ENCODE measurements around the gene GINS2. TPM values are rescaled to one million over a fixed set of nuclear protein-coding genes. Genes with fewer than 3 reads are reported as not detected.

The GINS2 gene
- polyA plus RNA-seq, 1 of the 3 experiments (the other 2 are of a cell fraction), result 9.0 TPM

DNA sequence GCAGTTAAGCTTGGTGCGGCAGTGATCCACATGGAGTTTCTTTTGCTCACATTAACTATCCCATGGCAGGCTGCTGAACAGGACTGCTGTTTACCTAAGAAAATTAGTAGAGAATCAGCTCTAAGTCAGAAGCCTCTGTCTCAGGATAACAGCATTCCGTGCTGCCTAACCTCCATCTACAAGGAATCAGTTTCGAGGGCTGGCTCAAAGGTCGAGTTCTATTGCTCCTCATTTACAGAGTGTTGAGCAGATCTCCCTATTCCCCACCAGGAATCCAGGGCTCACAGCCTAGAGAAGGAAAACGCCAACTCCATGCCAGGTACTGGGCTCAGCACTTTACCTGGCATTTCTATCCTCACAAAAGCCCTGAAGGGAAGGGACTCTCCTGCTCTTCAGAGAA lies 9.9 kb downstream of the GINS2 start:
- no peak for TF ChIP-seq TCF12 (IDR thresholded peaks at IDR 0.05)
- no peak for TF ChIP-seq TAF1 (IDR thresholded peaks at IDR 0.05; ENCODE audit: borderline replicate concordance, low read depth, low read length)
- no peak for TF ChIP-seq SMC3 (IDR thresholded peaks at IDR 0.05; ENCODE audit: low read depth, low read length)
- TF ChIP-seq FOXM1 (IDR thresholded peaks at IDR 0.05; ENCODE audit: low read depth), result no peak
- no peak for TF ChIP-seq FOSL2 (IDR thresholded peaks at IDR 0.05; ENCODE audit: borderline replicate concordance, low read depth)
- no peak for TF ChIP-seq EZH2phosphoT487 (IDR thresholded peaks at IDR 0.05; ENCODE audit: borderline replicate concordance, low read depth)
- TF ChIP-seq MXI1 (IDR thresholded peaks at IDR 0.05; ENCODE audit: low read depth, low read length), result no peak
- no peak for TF ChIP-seq IRF3 (IDR thresholded peaks at IDR 0.05; ENCODE audit: low read depth, low read length)
- no peak for TF ChIP-seq EP300 (IDR thresholded peaks at IDR 0.05; ENCODE audit: borderline replicate concordance in 1 of 2, low read depth in 1 of 2, low read length in 1 of 2)
- no peak for TF ChIP-seq TEAD4 (IDR thresholded peaks at IDR 0.05; ENCODE audit: borderline replicate concordance, insufficient read depth)
- TF ChIP-seq GATA2 (CRISPR knock-in tag; IDR thresholded peaks at IDR 0.05), result no peak
- no peak for TF ChIP-seq NFIC (IDR thresholded peaks at IDR 0.05; ENCODE audit: borderline replicate concordance)
- TF ChIP-seq, protein P1, sequence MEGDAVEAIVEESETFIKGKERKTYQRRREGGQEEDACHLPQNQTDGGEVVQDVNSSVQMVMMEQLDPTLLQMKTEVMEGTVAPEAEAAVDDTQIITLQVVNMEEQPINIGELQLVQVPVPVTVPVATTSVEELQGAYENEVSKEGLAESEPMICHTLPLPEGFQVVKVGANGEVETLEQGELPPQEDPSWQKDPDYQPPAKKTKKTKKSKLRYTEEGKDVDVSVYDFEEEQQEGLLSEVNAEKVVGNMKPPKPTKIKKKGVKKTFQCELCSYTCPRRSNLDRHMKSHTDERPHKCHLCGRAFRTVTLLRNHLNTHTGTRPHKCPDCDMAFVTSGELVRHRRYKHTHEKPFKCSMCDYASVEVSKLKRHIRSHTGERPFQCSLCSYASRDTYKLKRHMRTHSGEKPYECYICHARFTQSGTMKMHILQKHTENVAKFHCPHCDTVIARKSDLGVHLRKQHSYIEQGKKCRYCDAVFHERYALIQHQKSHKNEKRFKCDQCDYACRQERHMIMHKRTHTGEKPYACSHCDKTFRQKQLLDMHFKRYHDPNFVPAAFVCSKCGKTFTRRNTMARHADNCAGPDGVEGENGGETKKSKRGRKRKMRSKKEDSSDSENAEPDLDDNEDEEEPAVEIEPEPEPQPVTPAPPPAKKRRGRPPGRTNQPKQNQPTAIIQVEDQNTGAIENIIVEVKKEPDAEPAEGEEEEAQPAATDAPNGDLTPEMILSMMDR (IDR thresholded peaks at IDR 0.05), result no peak
- no peak for TF ChIP-seq MEF2A (IDR thresholded peaks at IDR 0.05; ENCODE audit: borderline replicate concordance, low read depth)
- TF ChIP-seq, protein P2, sequence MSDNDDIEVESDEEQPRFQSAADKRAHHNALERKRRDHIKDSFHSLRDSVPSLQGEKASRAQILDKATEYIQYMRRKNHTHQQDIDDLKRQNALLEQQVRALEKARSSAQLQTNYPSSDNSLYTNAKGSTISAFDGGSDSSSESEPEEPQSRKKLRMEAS (IDR thresholded peaks at IDR 0.05; ENCODE audit: low read depth), result no peak
- no peak for TF ChIP-seq NRF1 (IDR thresholded peaks at IDR 0.05; ENCODE audit: low read depth, low read length)
- no peaks in the 10 kb centered on the region for H3K9me3 ChIP-seq
- H3K9ac ChIP-seq, result no peak overlapping the region
- POLR2A ChIA-PET, result no interaction called here
- no peak overlapping the region for H3K4me2 ChIP-seq
- no peak overlapping the region for H3K4me3 ChIP-seq (ENCODE audit: low read depth in 2 of 2, low read length in 1 of 2)
- no peaks in the 10 kb centered on the region for H4K20me1 ChIP-seq (ENCODE audit: insufficient read depth)
- H3K79me2 ChIP-seq (ENCODE audit: insufficient read depth), result peaks cover 3% of the 10 kb centered on the region; the same call in 1 of the 2 replicates
- H3F3A ChIP-seq (replicated peaks; ENCODE audit: insufficient read depth), result peaks cover 8% of the 10 kb centered on the region
- peaks cover 38 to 49% of the 10 kb centered on the region in 2 experiments for H3K36me3 ChIP-seq (replicated peaks in 1 of 2; ENCODE audit: control insufficient read depth in 1 of 2, insufficient read depth in 2 of 2, low read length in 1 of 2)
- H3K27ac ChIP-seq (ENCODE audit: low read depth in 2 of 2, low read length in 1 of 2), result no peak overlapping the region
- no peak for DNase-seq
- no peak overlapping the region for H2AFZ ChIP-seq (ENCODE audit: low read depth)
- 88% methylated on average over 4 of the region's 5 CpGs for WGBS (ENCODE audit: low lambda C conversion rate)
- H3K9me2 ChIP-seq, result no peaks in the 10 kb centered on the region
- H3K4me1 ChIP-seq (ENCODE audit: control insufficient read depth in 1 of 2, insufficient read depth in 2 of 2, low read depth in 1 of 2, low read length in 1 of 2), result peaks cover 8 to 41% of the 10 kb centered on the region in 2 experiments; a peak in 2 of 4 replicates
- H3K27me3 ChIP-seq (ENCODE audit: insufficient read depth), result no peaks in the 10 kb centered on the region
- CTCF ChIA-PET, result interaction anchor here (1.5 to 13.2 kb wide), 3 partner anchors 11 to 39 kb away, joined by 7 to 138 read pairs (median 61); partner anchors contain the start of gene GINS2
